HG02763 (cell line): ENCODE measurements around the gene NTN3.
"Not testable (repeated sequence)": the region's sequence is repeated elsewhere in the genome, so short reads cannot be mapped to it uniquely, and the experiment has no call there.

Experiments used
- ATAC-seq: cut with Tn5 transposase; IDR thresholded peaks from one replicate; pipeline ENCODE4 v1.9.1; 2021; ENCODE audit warnings: mild to moderate bottlenecking, moderate library complexity; ENCODE audit not compliant: unreplicated experiment

NTN3 gene

GRCh38 chr16:2439598-2439997, 31.5 kb upstream of the NTN3 start:
- ATAC-seq: no peak

GRCh38 chr16:2441143-2441804, 29.8 kb upstream of the NTN3 start:
- not testable (repeated sequence) for ATAC-seq

GRCh38 chr16:2443555-2443954, 27.5 kb upstream of the NTN3 start:
- ATAC-seq: no peak

- no peak for ATAC-seq
Observed at GRCh38 chr16:2447920-2448583, 23.0 kb upstream of the NTN3 start.

- no peak for ATAC-seq
Observed at GRCh38 chr16:2449118-2449517, 22.0 kb upstream of the NTN3 start.

GRCh38 chr16:2450535-2450934, 20.6 kb upstream of the NTN3 start:
- no peak for ATAC-seq

GRCh38 chr16:2450975-2451381, 20.1 kb upstream of the NTN3 start:
- no peak for ATAC-seq

- no peak for ATAC-seq
Observed at GRCh38 chr16:2451851-2452320, 19.2 kb upstream of the NTN3 start.

GRCh38 chr16:2452650-2453049, 18.4 kb upstream of the NTN3 start:
- no peak for ATAC-seq

- no peak for ATAC-seq
Observed at GRCh38 chr16:2455081-2455845, 15.8 kb upstream of the NTN3 start.

GRCh38 chr16:2456551-2457153, 14.4 kb upstream of the NTN3 start:
- ATAC-seq: no peak

GRCh38 chr16:2457267-2457666, 13.8 kb upstream of the NTN3 start:
- no peak for ATAC-seq

- no peak for ATAC-seq
Observed at GRCh38 chr16:2457946-2458345, 13.2 kb upstream of the NTN3 start.

- no peak for ATAC-seq
Observed at GRCh38 chr16:2458887-2459646, 12.0 kb upstream of the NTN3 start.

GRCh38 chr16:2459647-2460390, 11.3 kb upstream of the NTN3 start, which contains the start of gene TEDC2:
Gene TEDC2 (plus strand): TSS chr16:2460109. CDS start chr16:2460145, 36 bp downstream.
- ATAC-seq: peak; percentile 85

GRCh38 chr16:2460391-2460713, 10.7 kb upstream of the NTN3 start:
- ATAC-seq: no peak

GRCh38 chr16:2460916-2461315, 10.2 kb upstream of the NTN3 start:
- ATAC-seq: no peak

GRCh38 chr16:2462031-2462866, 8.8 kb upstream of the NTN3 start:
- no peak for ATAC-seq

GRCh38 chr16:2464333-2464732, 6.8 kb upstream of the NTN3 start:
- ATAC-seq: no peak
